ENCODE results near the gene NOXA1. TPM values are rescaled to one million over a fixed set of nuclear protein-coding genes. Genes with fewer than 3 reads are reported as not detected.

The NOXA1 gene
- total and polyA plus RNA-seq, 9 of the 15 experiments (the other 6 are each of a cell fraction or from before 2014, with no cell fraction given), result 0.07 to 1.2 (median 0.20) TPM; not detected in 4

- BruUV-seq (replicated peaks), result no TSS peak
- Histone ChIP-seq H3K4me3 (no peak overlapping the region), H2AFZ (ENCODE audit: low read depth, low read length) (no peak overlapping the region), H4K20me1 (replicated peaks; ENCODE audit: control insufficient read depth, insufficient read depth, low read length) (no peaks in the 10 kb centered on the region), H3K36me3 (ENCODE audit: control insufficient read depth, insufficient read depth, low read length) (no peaks in the 10 kb centered on the region), H3K27ac (ENCODE audit: extremely low read depth, low read depth, low read length) (no peak overlapping the region), H3K27me3 (ENCODE audit: control insufficient read depth in 2 of 2, insufficient read depth in 2 of 2, low read length in 2 of 2) (no peaks in the 10 kb centered on the region), H3K9me3 (replicated peaks; ENCODE audit: control insufficient read depth, insufficient read depth, low read depth, low read length) (peaks cover 12% of the 10 kb centered on the region), H3K4me1 (replicated peaks in 1 of 2; ENCODE audit: control insufficient read depth in 2 of 2, insufficient read depth in 2 of 2, low read length in 2 of 2) (peaks cover 8 to 23% of the 10 kb centered on the region in 2 experiments; a peak in 4 of 5 replicates), H3K9ac (ENCODE audit: insufficient read depth in 1 of 2, low read depth in 2 of 2, low read length in 2 of 2) (no peak overlapping the region), H3K79me2 (ENCODE audit: control insufficient read depth, insufficient read depth, low read length) (no peaks in the 10 kb centered on the region), H3K4me2 (ENCODE audit: insufficient read depth, low read length) (no peak overlapping the region), H3K9me1 (ENCODE audit: control insufficient read depth, insufficient read depth, low read length) (no peaks in the 10 kb centered on the region)
- DNase-seq (ENCODE audit: extremely low read depth in 1 of 4, low spot score in 3 of 4), result no peak
- FAIRE-seq, result no peak
- ChIA-PET POLR2A (no interaction called here), CTCF (ENCODE audit: low intra/inter-chr PET ratio) (no interaction called here)
- intact Hi-C loops (cut with micrococcal nuclease), result no loop called here
- in situ Hi-C loops (cut with MboI), result no loop called here
- TF ChIP-seq BCLAF1 (IDR thresholded peaks at IDR 0.05; ENCODE audit: borderline replicate concordance in 1 of 2, control insufficient read depth in 1 of 2, low read depth in 2 of 2, low read length in 1 of 2) (no peak), ZBTB43 (CRISPR knock-in tag; IDR thresholded peaks at IDR 0.05) (no peak), POLR2G (IDR thresholded peaks at IDR 0.05; ENCODE audit: low read depth, low read length) (peak; percentile 14; the same call in 1 of the 2 replicates), MTA3 (IDR thresholded peaks at IDR 0.05; ENCODE audit: borderline replicate concordance) (no peak)
- ATAC-seq, result no peak
- WGBS (ENCODE audit: insufficient coverage, low coverage, missing lambda C conversion rate), result 66% methylated on average over 5 of the region's 12 CpGs
Measured at GRCh38 chr9:137379761-137380161, 43.4 kb upstream of the NOXA1 start.
